NCI-H146 treated with DMSO at 0.1 percent for 48 hours (cell line): ENCODE results near the gene SPRED1.

ENCODE experiments used
- DNase-seq: peaks from one replicate; lab custom pipeline; 2025; ENCODE audit not compliant: unreplicated experiment; lab: John Stamatoyannopoulos, UW

Gene SPRED1

GRCh38 chr15:38252481-38253350 lies at the start of gene SPRED1:
SPRED1 (plus strand) TSS chr15:38252836; CDS start chr15:38253186, 350 bp downstream.
- DNase-seq, result no peak

- DNase-seq, result no peak
Measured at GRCh38 chr15:38205526-38206272, 46.9 kb upstream of the SPRED1 start.

GRCh38 chr15:38207621-38208020 lies 45.0 kb upstream of the SPRED1 start:
- DNase-seq, result no peak

- no peak for DNase-seq
Measured at GRCh38 chr15:38208206-38208605, 44.4 kb upstream of the SPRED1 start.

- no peak for DNase-seq
Measured at GRCh38 chr15:38208779-38209178, 43.9 kb upstream of the SPRED1 start.

GRCh38 chr15:38211249-38211648 lies 41.4 kb upstream of the SPRED1 start:
- DNase-seq, result no peak

- no peak for DNase-seq
Measured at GRCh38 chr15:38211811-38212210, 40.8 kb upstream of the SPRED1 start.

GRCh38 chr15:38212729-38213351 lies 39.8 kb upstream of the SPRED1 start:
- DNase-seq, result no peak

GRCh38 chr15:38213356-38213755 lies 39.3 kb upstream of the SPRED1 start:
- no peak for DNase-seq

- no peak for DNase-seq
Measured at GRCh38 chr15:38215707-38216106, 36.9 kb upstream of the SPRED1 start.

- DNase-seq, result no peak
Measured at GRCh38 chr15:38216763-38217162, 35.9 kb upstream of the SPRED1 start.

GRCh38 chr15:38217191-38217595 lies 35.4 kb upstream of the SPRED1 start:
- DNase-seq, result no peak

GRCh38 chr15:38217788-38218609 lies 34.6 kb upstream of the SPRED1 start:
- DNase-seq, result no peak

GRCh38 chr15:38220606-38221273 lies 31.9 kb upstream of the SPRED1 start:
- peak; percentile 0 for DNase-seq

- DNase-seq, result no peak
Measured at GRCh38 chr15:38224486-38224885, 28.1 kb upstream of the SPRED1 start.

GRCh38 chr15:38225381-38225780 lies 27.3 kb upstream of the SPRED1 start:
- no peak for DNase-seq

GRCh38 chr15:38226608-38227266 lies 25.9 kb upstream of the SPRED1 start:
- DNase-seq, result no peak

- DNase-seq, result no peak
Measured at GRCh38 chr15:38227941-38228340, 24.7 kb upstream of the SPRED1 start.

GRCh38 chr15:38228618-38229017 lies 24.0 kb upstream of the SPRED1 start:
- DNase-seq, result no peak
